OCI-LY7 (cell line): ENCODE results near the gene GARIN5B.

Experiments used
- CTCF ChIP-seq: fragments of 200-600 bp; sonication (generic); conservative IDR thresholded peaks from 2 replicates; pipeline ENCODE4 v1.5.1; 2014; ENCODE audit warnings: mild to moderate bottlenecking, antibody characterized with exemption, low read length, moderate library complexity, mixed read lengths
- EZH2phosphoT487 ChIP-seq: fragments of 200-600 bp; sonication (generic); IDR thresholded peaks from 2 replicates; pipeline ENCODE4 v1.6.1; 2018; ENCODE audit warnings: low read depth, borderline replicate concordance, mild to moderate bottlenecking, mixed run types, antibody characterized with exemption, low read length, moderate library complexity, mixed read lengths

- TF ChIP-seq CTCF (no peak), EZH2phosphoT487 (no peak)
Measured at GRCh38 chr19:55366790-55367189, 3.7 kb upstream of the GARIN5B start.
